ENCODE measurements around the gene CCL26.

CCL26 gene

GRCh38 chr7:75772081-75773077 lies at the start of gene CCL26:
Gene CCL26 (minus strand): TSS chr7:75772211. CDS start chr7:75772176, 35 bp downstream.
- DNase-seq (ENCODE audit: low read depth in 2 of 2) = no peak

GRCh38 chr7:75820688-75821087 lies 48.7 kb upstream of the CCL26 start:
- DNase-seq (ENCODE audit: low read depth in 2 of 2) = no peak

GRCh38 chr7:75819711-75820110 lies 47.7 kb upstream of the CCL26 start:
- no peak for DNase-seq (ENCODE audit: low read depth in 2 of 2)

- no peak for DNase-seq (ENCODE audit: low read depth in 2 of 2)
These were observed 46.5 kb upstream of the CCL26 start for GRCh38 chr7:75818472-75818871.

- DNase-seq (ENCODE audit: low read depth in 2 of 2) = no peak
These were observed 45.1 kb upstream of the CCL26 start for GRCh38 chr7:75817116-75817515.

GRCh38 chr7:75815418-75816064 lies 43.5 kb upstream of the CCL26 start:
- no peak for DNase-seq (ENCODE audit: low read depth in 2 of 2)

GRCh38 chr7:75814407-75814947 lies 42.5 kb upstream of the CCL26 start:
- DNase-seq (ENCODE audit: low read depth in 2 of 2) = no peak

- no peak for DNase-seq (ENCODE audit: low read depth in 2 of 2)
These were observed 41.8 kb upstream of the CCL26 start, which contains the start of gene CCL24 for GRCh38 chr7:75813781-75814236. Gene CCL24 (minus strand): TSS chr7:75813806. CDS start chr7:75813715, 91 bp downstream.

GRCh38 chr7:75813084-75813483 lies 41.1 kb upstream of the CCL26 start:
- no peak for DNase-seq (ENCODE audit: low read depth in 2 of 2)

GRCh38 chr7:75811894-75812678 lies 40.1 kb upstream of the CCL26 start:
- DNase-seq (ENCODE audit: low read depth in 2 of 2) = no peak

GRCh38 chr7:75809396-75809795 lies 37.4 kb upstream of the CCL26 start:
- no peak for DNase-seq (ENCODE audit: low read depth in 2 of 2)

GRCh38 chr7:75808106-75808505 lies 36.1 kb upstream of the CCL26 start:
- DNase-seq (ENCODE audit: low read depth in 2 of 2) = no peak

- no peak for DNase-seq (ENCODE audit: low read depth in 2 of 2)
These were observed 35.4 kb upstream of the CCL26 start for GRCh38 chr7:75807452-75807851.

- DNase-seq (ENCODE audit: low read depth in 2 of 2) = no peak
These were observed 34.7 kb upstream of the CCL26 start for GRCh38 chr7:75806560-75807307.

GRCh38 chr7:75804705-75805104 lies 32.7 kb upstream of the CCL26 start:
- no peak for DNase-seq (ENCODE audit: low read depth in 2 of 2)

GRCh38 chr7:75804004-75804403 lies 32.0 kb upstream of the CCL26 start:
- no peak for DNase-seq (ENCODE audit: low read depth in 2 of 2)

- no peak for DNase-seq (ENCODE audit: low read depth in 2 of 2)
These were observed 30.5 kb upstream of the CCL26 start for GRCh38 chr7:75802552-75802821.

GRCh38 chr7:75798770-75799169 lies 26.8 kb upstream of the CCL26 start:
- DNase-seq (ENCODE audit: low read depth in 2 of 2) = no peak

- DNase-seq (ENCODE audit: low read depth in 2 of 2) = no peak
These were observed 24.4 kb upstream of the CCL26 start for GRCh38 chr7:75796420-75796819.

- DNase-seq (ENCODE audit: low read depth in 2 of 2) = no peak
These were observed 23.8 kb upstream of the CCL26 start for GRCh38 chr7:75795831-75796285.

- no peak for DNase-seq (ENCODE audit: low read depth in 2 of 2)
These were observed 21.7 kb upstream of the CCL26 start for GRCh38 chr7:75793676-75794075.
